Nephron progenitor cell (in vitro differentiated cells): ENCODE data around the gene RIMBP2.

Source experiments
- DNase-seq: peaks from one replicate; pipeline ENCODE4 v3.0.0; 2021
- H3K27ac Mint-ChIP-seq: 2 replicates; pipeline ENCODE4 v1.8.0; 2021; ENCODE audit warnings: mild to moderate bottlenecking, moderate library complexity, mixed read lengths
- H3K27me3 Mint-ChIP-seq: 2 replicates; pipeline ENCODE4 v1.8.0; 2021; ENCODE audit warnings: mild to moderate bottlenecking, low read depth, mixed read lengths; ENCODE audit not compliant: poor library complexity
- H3K36me3 Mint-ChIP-seq: 2 replicates; pipeline ENCODE4 v1.8.0; 2021; ENCODE audit warnings: low read depth, mixed read lengths
- H3K4me1 Mint-ChIP-seq: 2 replicates; pipeline ENCODE4 v1.8.0; 2021; ENCODE audit warnings: mixed read lengths
- H3K4me3 Mint-ChIP-seq: 2 replicates; pipeline ENCODE4 v1.8.0; 2021; ENCODE audit warnings: mild to moderate bottlenecking, moderate library complexity, mixed read lengths
- H3K9me3 Mint-ChIP-seq: 2 replicates; pipeline ENCODE4 v1.8.0; 2021; ENCODE audit warnings: mild to moderate bottlenecking, moderate library complexity, mixed read lengths
- TF ChIP-seq, protein P1 (sequence below): fragments of 200-600 bp; sonication (generic); IDR thresholded peaks from 2 replicates; pipeline ENCODE4 v1.5.0; 2021; ENCODE audit warnings: antibody characterized with exemption

The RIMBP2 gene

DNA sequence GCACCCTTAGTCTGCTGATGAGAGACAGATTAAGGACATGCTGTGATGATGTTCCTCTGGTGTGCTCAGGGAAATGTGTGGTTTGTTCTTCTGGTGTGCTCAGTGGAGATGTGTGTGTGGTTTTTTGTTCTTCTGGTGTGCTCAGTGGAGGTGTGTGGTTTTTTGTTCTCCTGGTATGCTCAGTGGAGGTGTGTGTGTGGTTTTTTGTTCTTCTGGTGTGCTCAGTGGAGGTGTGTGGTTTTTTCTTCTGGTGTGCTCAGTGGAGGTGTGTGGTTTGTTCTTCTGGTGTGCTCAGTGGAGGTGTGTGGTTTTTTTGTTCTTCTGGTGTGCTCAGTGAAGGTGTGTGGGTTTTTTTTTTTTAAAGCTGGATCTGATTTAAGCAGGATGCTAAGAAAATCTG, 363.0 kb downstream of the RIMBP2 start:
- TF ChIP-seq, protein P1, sequence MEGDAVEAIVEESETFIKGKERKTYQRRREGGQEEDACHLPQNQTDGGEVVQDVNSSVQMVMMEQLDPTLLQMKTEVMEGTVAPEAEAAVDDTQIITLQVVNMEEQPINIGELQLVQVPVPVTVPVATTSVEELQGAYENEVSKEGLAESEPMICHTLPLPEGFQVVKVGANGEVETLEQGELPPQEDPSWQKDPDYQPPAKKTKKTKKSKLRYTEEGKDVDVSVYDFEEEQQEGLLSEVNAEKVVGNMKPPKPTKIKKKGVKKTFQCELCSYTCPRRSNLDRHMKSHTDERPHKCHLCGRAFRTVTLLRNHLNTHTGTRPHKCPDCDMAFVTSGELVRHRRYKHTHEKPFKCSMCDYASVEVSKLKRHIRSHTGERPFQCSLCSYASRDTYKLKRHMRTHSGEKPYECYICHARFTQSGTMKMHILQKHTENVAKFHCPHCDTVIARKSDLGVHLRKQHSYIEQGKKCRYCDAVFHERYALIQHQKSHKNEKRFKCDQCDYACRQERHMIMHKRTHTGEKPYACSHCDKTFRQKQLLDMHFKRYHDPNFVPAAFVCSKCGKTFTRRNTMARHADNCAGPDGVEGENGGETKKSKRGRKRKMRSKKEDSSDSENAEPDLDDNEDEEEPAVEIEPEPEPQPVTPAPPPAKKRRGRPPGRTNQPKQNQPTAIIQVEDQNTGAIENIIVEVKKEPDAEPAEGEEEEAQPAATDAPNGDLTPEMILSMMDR, result no peak
- DNase-seq, result no peak
- Mint-ChIP-seq H3K27me3 (peaks cover 23% of the 10 kb centered on the region), H3K36me3 (no peaks in the 10 kb centered on the region), H3K4me1 (peaks cover 50% of the 10 kb centered on the region), H3K9me3 (no peaks in the 10 kb centered on the region), H3K27ac (no peak overlapping the region), H3K4me3 (no peak overlapping the region)

DNA sequence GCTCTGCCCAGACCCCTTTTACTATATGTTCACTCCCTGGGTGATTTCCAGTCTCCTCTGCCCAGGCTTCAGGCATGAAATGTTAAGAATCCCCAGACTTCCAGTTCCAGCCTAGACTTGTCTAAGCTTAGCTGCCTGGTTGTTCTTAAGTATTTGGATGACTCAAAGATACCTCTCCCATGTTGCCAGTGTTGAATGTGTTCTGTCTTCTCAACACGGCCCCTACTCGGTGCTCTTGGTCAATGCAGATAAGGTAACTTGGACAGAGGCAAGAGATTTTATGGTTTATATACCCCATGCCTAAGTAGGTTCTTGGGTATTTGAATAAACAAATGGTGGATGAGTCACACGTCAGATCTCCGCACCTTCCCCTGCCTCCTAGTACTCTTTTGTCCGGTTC, 364.8 kb downstream of the RIMBP2 start:
- no peak overlapping the region for H3K27ac Mint-ChIP-seq
- peaks cover 20% of the 10 kb centered on the region for H3K27me3 Mint-ChIP-seq
- no peaks in the 10 kb centered on the region for H3K36me3 Mint-ChIP-seq
- no peak overlapping the region for H3K4me3 Mint-ChIP-seq
- DNase-seq, result no peak
- TF ChIP-seq, protein P1, result no peak
- H3K9me3 Mint-ChIP-seq, result no peaks in the 10 kb centered on the region
- H3K4me1 Mint-ChIP-seq, result peaks cover 32% of the 10 kb centered on the region

DNA sequence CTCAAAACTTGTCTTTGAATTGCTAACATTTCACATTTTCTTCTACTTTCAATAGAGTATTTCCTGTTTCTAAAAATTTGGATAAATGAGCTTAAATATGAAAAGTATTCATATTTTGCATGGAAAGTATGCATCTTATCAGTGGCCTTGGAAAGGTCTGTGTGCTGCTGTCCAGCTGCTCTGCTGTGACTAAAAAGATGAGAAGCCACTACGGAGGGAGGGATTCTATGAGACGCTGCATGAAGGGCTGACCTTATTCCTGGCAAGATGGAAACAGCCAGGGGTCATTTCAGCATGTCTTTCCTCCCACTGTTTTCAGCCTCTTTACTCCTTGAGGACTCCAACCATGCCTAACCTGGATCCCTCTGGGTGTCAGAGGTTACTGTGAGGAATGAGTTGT, 365.4 kb downstream of the RIMBP2 start:
- DNase-seq, result no peak
- Mint-ChIP-seq H3K36me3 (no peaks in the 10 kb centered on the region), H3K27me3 (peaks cover 20% of the 10 kb centered on the region), H3K9me3 (no peaks in the 10 kb centered on the region), H3K27ac (no peak overlapping the region), H3K4me3 (no peak overlapping the region), H3K4me1 (peaks cover 28% of the 10 kb centered on the region)
- TF ChIP-seq, protein P1, result no peak

DNA sequence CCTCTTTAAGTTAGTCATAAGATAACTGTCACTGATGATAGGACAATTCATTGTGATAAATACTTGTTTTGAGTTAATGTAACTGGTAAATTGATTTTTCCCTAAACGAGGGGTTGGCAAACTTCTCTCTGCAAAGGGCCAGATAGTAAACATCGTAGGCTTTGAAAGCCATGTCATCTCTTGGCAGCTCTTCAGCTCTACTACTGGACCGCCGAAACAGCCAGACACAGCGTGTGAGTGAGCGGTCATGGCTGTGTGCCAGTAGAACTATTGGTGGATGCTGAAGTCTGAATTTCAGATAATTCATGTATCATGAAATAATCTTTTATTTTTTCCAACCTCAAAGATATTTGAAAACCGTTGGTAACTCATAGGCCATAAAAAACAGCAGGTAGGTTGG, 368.5 kb downstream of the RIMBP2 start:
- Mint-ChIP-seq H3K36me3 (no peaks in the 10 kb centered on the region), H3K27me3 (peaks cover 12% of the 10 kb centered on the region), H3K4me1 (peaks cover 16% of the 10 kb centered on the region), H3K27ac (no peak overlapping the region), H3K4me3 (no peak overlapping the region), H3K9me3 (no peaks in the 10 kb centered on the region)
- TF ChIP-seq, protein P1, result no peak
- no peak for DNase-seq
